ENCODE results near the gene ZKSCAN2.

The ZKSCAN2 gene

DNA sequence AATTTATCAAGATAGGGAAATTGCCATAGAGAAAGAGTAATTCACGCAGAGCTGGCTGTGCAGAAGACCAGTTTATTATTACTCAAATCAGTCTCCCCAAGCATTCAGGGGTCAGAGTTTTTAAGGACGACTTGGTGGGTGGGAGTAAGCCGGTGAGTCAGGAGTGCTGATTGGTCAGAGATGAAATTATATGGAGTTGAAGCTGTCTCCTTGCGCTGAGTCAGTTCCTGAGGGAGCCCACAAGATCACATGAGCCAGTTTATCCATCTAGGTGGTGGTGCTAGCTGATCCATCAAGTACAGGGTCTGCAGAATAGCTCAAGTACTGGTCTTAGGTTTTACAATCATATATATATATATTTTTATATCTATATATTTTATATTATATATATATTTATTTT is 46.9 kb downstream of the ZKSCAN2 start:
- Histone ChIP-seq H2AFZ (ENCODE audit: low read depth) (no peak overlapping the region), H3K36me3 (ENCODE audit: insufficient read depth) (no peaks in the 10 kb centered on the region), H3K4me1 (ENCODE audit: low read depth, poor library complexity, severe bottlenecking) (peaks cover 3% of the 10 kb centered on the region), H4K20me1 (ENCODE audit: insufficient read depth) (no peaks in the 10 kb centered on the region), H3K27ac (no peak overlapping the region), H3K79me2 (ENCODE audit: insufficient read depth, low read depth) (no peaks in the 10 kb centered on the region), H3K9ac (no peak overlapping the region), H3K4me2 (no peak overlapping the region), H3K4me3 (IDR thresholded peaks at IDR 0.05; ENCODE audit: insufficient read depth, low read depth, low read length) (no peak overlapping the region), H3K27me3 (ENCODE audit: insufficient read depth, low read depth) (no peaks in the 10 kb centered on the region)
- TF ChIP-seq, protein P1, sequence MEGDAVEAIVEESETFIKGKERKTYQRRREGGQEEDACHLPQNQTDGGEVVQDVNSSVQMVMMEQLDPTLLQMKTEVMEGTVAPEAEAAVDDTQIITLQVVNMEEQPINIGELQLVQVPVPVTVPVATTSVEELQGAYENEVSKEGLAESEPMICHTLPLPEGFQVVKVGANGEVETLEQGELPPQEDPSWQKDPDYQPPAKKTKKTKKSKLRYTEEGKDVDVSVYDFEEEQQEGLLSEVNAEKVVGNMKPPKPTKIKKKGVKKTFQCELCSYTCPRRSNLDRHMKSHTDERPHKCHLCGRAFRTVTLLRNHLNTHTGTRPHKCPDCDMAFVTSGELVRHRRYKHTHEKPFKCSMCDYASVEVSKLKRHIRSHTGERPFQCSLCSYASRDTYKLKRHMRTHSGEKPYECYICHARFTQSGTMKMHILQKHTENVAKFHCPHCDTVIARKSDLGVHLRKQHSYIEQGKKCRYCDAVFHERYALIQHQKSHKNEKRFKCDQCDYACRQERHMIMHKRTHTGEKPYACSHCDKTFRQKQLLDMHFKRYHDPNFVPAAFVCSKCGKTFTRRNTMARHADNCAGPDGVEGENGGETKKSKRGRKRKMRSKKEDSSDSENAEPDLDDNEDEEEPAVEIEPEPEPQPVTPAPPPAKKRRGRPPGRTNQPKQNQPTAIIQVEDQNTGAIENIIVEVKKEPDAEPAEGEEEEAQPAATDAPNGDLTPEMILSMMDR (conservative IDR thresholded peaks at IDR 0.05; ENCODE audit: low read depth, low read length) = no peak

DNA sequence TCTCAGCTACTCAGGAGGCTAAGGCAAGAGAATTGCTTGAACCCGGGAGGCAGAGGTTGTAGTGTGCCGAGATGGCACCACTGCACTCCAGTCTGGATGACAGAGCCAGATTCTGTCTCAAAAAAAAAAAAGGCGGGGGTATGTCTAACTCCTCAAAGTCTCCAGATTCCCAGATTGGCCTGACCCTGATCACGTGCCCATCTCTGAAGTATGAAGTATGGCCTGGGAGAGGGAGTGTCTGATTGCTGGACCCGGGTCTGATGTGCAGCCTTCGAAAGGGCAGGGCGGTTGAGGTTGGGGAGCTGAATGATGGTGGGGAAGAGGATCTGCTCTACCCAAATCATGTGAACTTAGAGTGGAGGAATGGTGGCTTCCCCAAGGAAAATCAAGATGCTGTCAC is 58.2 kb downstream of the ZKSCAN2 start:
- H2AFZ ChIP-seq (ENCODE audit: low read depth) = no peak overlapping the region
- H3K4me2 ChIP-seq = no peak overlapping the region
- no peaks in the 10 kb centered on the region for H4K20me1 ChIP-seq (ENCODE audit: insufficient read depth)
- no peaks in the 10 kb centered on the region for H3K27me3 ChIP-seq (ENCODE audit: insufficient read depth, low read depth)
- H3K27ac ChIP-seq = no peak overlapping the region
- no peaks in the 10 kb centered on the region for H3K36me3 ChIP-seq (ENCODE audit: insufficient read depth)
- H3K79me2 ChIP-seq (ENCODE audit: insufficient read depth, low read depth) = no peaks in the 10 kb centered on the region
- H3K4me1 ChIP-seq (ENCODE audit: low read depth, poor library complexity, severe bottlenecking) = no peaks in the 10 kb centered on the region
- H3K9ac ChIP-seq = no peak overlapping the region
- TF ChIP-seq, protein P1 (conservative IDR thresholded peaks at IDR 0.05; ENCODE audit: low read depth, low read length) = no peak
- no peak overlapping the region for H3K4me3 ChIP-seq (IDR thresholded peaks at IDR 0.05; ENCODE audit: insufficient read depth, low read depth, low read length)

DNA sequence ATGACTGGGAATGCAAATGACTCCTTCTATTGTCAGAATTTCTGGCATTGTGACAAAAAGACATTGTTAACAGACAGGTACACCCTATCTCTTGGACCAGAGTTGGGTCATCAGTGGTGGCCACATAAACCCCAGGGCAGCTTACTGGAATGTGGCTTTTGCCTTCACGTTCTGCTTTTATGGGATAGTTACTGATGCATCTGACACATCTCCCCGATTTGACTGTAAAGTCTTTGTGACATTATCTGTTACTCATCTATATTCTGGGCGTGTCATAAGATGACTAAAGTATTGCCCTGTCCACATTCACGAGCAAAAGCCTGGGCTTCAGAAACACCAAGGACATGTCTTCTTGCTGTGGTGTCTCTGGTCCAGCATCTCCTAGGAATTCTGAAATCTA is 59.6 kb downstream of the ZKSCAN2 start:
- TF ChIP-seq, protein P1 (conservative IDR thresholded peaks at IDR 0.05; ENCODE audit: low read depth, low read length) = no peak
- Histone ChIP-seq H3K9ac (no peak overlapping the region), H3K4me3 (IDR thresholded peaks at IDR 0.05; ENCODE audit: insufficient read depth, low read depth, low read length) (no peak overlapping the region), H3K27ac (no peak overlapping the region), H3K4me2 (no peak overlapping the region), H3K4me1 (ENCODE audit: low read depth, poor library complexity, severe bottlenecking) (no peaks in the 10 kb centered on the region), H3K79me2 (ENCODE audit: insufficient read depth, low read depth) (no peaks in the 10 kb centered on the region), H3K27me3 (ENCODE audit: insufficient read depth, low read depth) (no peaks in the 10 kb centered on the region), H3K36me3 (ENCODE audit: insufficient read depth) (no peaks in the 10 kb centered on the region), H2AFZ (ENCODE audit: low read depth) (no peak overlapping the region), H4K20me1 (ENCODE audit: insufficient read depth) (no peaks in the 10 kb centered on the region)

DNA sequence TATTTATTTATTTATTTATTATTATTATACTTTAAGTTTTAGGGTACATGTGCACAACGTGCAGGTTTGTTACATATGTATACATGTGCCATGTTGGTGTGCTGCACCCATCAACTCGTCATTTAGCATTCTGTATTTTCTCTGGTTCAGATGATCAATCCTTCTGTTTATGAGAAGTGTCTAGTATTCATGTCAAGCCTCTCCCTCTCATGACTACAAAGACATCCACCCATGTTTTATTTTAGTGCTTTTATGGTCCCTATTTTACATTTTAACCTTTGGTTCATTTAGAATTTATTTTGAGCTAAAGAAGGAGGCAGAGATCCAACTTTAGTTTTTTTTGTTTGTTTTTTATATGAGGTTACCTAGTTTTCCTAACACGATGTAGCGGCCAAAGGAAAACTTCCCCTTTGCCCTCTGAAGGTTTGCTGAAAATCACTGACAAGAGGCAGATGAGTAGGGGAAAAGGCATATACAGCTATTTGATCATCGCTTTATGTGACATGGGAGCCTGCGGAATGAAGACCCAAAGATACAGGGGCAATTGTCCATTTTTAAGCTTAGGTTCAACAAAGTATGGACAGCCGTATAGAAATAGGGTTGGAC is 63.3 kb downstream of the ZKSCAN2 start:
- H3K27me3 ChIP-seq (ENCODE audit: insufficient read depth, low read depth) = no peaks in the 10 kb centered on the region
- no peaks in the 10 kb centered on the region for H3K4me1 ChIP-seq (ENCODE audit: low read depth, poor library complexity, severe bottlenecking)
- no peaks in the 10 kb centered on the region for H4K20me1 ChIP-seq (ENCODE audit: insufficient read depth)
- H2AFZ ChIP-seq (ENCODE audit: low read depth) = no peak overlapping the region
- H3K79me2 ChIP-seq (ENCODE audit: insufficient read depth, low read depth) = no peaks in the 10 kb centered on the region
- H3K27ac ChIP-seq = no peak overlapping the region
- TF ChIP-seq, protein P1 (conservative IDR thresholded peaks at IDR 0.05; ENCODE audit: low read depth, low read length) = no peak
- H3K9ac ChIP-seq = no peak overlapping the region
- H3K4me3 ChIP-seq (IDR thresholded peaks at IDR 0.05; ENCODE audit: insufficient read depth, low read depth, low read length) = no peak overlapping the region
- H3K36me3 ChIP-seq (ENCODE audit: insufficient read depth) = no peaks in the 10 kb centered on the region
- H3K4me2 ChIP-seq = no peak overlapping the region

All from KMS-11 (cell line).